WERI-Rb-1 (cell line): Measurements from ENCODE around the gene NCOR2.

Experiments used
- DNase-seq: peaks from one replicate; pipeline ENCODE4 v3.0.0-alpha.2; 2020
- H3K27ac ChIP-seq: fragments of 250-450 bp; sonication (Bioruptor Pico); 2 replicates; pipeline ENCODE4 v1.5.1; 2020; ENCODE audit warnings: mild to moderate bottlenecking, moderate library complexity
- H3K27me3 ChIP-seq: fragments of 250-450 bp; sonication (Bioruptor Pico); 2 replicates; pipeline ENCODE4 v1.5.1; 2021; ENCODE audit warnings: mild to moderate bottlenecking, low read depth, moderate library complexity; ENCODE audit not compliant: insufficient read depth, severe bottlenecking
- H3K36me3 ChIP-seq: fragments of 250-450 bp; sonication (Bioruptor Pico); 2 replicates; pipeline ENCODE4 v1.5.1; 2020; ENCODE audit warnings: mild to moderate bottlenecking, moderate library complexity
- H3K4me3 ChIP-seq: 2 replicates; pipeline ENCODE4 v1.5.1; 2011; ENCODE audit warnings: low read depth, mild to moderate bottlenecking, control low read depth, low read length
- H3K9me3 ChIP-seq: fragments of 250-450 bp; sonication (Bioruptor Pico); 2 replicates; pipeline ENCODE4 v1.5.1; 2021; ENCODE audit warnings: mild to moderate bottlenecking, moderate library complexity; ENCODE audit not compliant: severe bottlenecking
- TF ChIP-seq, protein P1 (sequence below): IDR thresholded peaks from 2 replicates; pipeline ENCODE4 v1.5.1; 2011; ENCODE audit warnings: low read depth, mild to moderate bottlenecking, control low read depth, inconsistent platforms, low read length

NCOR2 gene

GRCh38 chr12:124611559-124612409, 44.4 kb upstream of the NCOR2 start:
- no peak for DNase-seq
- TF ChIP-seq, protein P1, sequence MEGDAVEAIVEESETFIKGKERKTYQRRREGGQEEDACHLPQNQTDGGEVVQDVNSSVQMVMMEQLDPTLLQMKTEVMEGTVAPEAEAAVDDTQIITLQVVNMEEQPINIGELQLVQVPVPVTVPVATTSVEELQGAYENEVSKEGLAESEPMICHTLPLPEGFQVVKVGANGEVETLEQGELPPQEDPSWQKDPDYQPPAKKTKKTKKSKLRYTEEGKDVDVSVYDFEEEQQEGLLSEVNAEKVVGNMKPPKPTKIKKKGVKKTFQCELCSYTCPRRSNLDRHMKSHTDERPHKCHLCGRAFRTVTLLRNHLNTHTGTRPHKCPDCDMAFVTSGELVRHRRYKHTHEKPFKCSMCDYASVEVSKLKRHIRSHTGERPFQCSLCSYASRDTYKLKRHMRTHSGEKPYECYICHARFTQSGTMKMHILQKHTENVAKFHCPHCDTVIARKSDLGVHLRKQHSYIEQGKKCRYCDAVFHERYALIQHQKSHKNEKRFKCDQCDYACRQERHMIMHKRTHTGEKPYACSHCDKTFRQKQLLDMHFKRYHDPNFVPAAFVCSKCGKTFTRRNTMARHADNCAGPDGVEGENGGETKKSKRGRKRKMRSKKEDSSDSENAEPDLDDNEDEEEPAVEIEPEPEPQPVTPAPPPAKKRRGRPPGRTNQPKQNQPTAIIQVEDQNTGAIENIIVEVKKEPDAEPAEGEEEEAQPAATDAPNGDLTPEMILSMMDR, result no peak
- H3K27ac ChIP-seq, result no peak overlapping the region
- H3K9me3 ChIP-seq, result peaks cover 9% of the 10 kb centered on the region
- H3K27me3 ChIP-seq, result no peaks in the 10 kb centered on the region
- H3K4me3 ChIP-seq, result no peak overlapping the region
- H3K36me3 ChIP-seq, result no peaks in the 10 kb centered on the region

- Histone ChIP-seq H3K9me3 (peaks cover 9% of the 10 kb centered on the region), H3K27me3 (no peaks in the 10 kb centered on the region), H3K36me3 (no peaks in the 10 kb centered on the region), H3K27ac (no peak overlapping the region), H3K4me3 (no peak overlapping the region)
- no peak for DNase-seq
- TF ChIP-seq, protein P1, result no peak
Observed at GRCh38 chr12:124610629-124611558, 43.5 kb upstream of the NCOR2 start.

DNA sequence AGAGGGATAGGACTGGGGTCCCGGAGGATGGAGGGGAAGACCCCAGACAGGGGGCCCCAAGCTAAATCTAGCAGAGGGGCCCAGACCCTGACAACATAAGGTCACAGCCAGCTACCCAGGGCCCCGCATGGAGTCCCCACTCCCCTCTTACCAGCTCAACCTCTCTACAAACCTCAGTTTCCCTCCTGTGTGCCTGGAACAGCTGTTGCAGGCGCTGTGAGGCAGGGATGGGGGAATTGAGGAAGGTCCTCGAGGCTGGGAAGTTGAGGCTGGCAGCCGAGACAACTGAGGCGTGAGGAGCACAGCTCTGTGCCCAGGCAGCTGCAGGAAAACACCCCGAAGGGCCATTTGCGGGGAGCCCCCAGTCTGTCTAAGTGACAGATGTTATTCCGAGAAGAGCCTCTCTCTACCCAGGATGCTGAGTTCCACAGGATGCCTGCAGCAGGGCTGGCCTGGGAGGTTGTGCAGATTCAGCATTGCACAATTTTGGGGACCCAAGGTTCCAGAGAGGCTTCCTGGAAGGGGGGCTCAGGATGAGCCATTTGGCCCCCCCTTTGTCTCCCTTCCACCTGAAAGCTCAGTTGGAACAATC, 42.7 kb upstream of the NCOR2 start:
- H3K9me3 ChIP-seq, result peaks cover 9% of the 10 kb centered on the region
- no peak overlapping the region for H3K4me3 ChIP-seq
- H3K27me3 ChIP-seq, result no peaks in the 10 kb centered on the region
- TF ChIP-seq, protein P1, result no peak
- H3K36me3 ChIP-seq, result no peaks in the 10 kb centered on the region
- no peak overlapping the region for H3K27ac ChIP-seq
- no peak for DNase-seq

DNA sequence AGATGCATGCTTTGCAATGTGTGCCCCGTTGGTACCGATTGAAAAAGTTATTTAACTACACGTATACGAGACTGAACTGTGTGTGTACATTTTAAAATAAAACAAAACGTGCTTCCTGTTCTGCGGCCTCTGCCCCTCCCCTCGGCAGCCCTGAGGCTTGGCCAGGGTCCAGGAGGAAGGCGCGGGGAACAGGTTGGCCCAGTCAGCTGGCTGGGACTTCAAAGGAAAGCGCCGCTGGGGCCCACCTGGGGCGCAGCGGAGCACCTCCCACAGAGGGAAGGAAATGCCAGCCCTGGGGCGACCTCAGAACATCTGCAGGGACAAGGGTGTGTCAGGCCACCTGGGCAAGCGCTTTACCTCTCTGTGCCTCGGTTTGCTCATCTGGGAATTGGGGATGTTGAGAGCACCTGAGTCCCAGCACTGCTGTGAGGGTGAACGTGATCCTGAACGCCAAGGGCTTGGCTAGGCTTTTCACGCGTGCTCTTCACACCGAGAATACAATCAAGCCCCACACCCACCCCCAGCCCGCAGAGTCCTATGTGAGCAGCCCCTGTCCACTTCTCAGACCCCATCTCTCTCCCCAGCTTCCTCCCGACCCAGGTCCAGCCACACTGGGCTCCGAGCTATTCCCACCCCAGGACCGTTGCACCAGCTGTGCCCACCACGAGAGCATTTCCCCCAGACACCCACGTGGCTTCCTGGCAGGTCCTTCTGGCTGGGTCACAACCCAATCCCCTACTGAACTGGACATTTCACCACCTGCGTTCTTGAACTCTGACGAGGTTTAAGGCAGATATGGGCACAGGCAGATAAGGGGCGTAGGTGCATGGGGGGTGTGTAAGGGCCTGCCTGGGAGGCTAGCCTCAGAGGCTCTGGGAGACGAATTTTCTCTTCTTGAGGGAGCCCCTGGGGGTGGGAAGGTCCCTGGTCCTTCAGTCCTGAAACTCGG, 41.9 kb upstream of the NCOR2 start:
- Histone ChIP-seq H3K36me3 (no peaks in the 10 kb centered on the region), H3K27ac (no peak overlapping the region), H3K4me3 (no peak overlapping the region), H3K27me3 (no peaks in the 10 kb centered on the region), H3K9me3 (peaks cover 5% of the 10 kb centered on the region)
- DNase-seq, result no peak
- TF ChIP-seq, protein P1, result no peak

GRCh38 chr12:124608450-124608870, 41.0 kb upstream of the NCOR2 start:
- no peak overlapping the region for H3K4me3 ChIP-seq
- TF ChIP-seq, protein P1, result no peak
- no peak overlapping the region for H3K27ac ChIP-seq
- no peaks in the 10 kb centered on the region for H3K36me3 ChIP-seq
- H3K27me3 ChIP-seq, result no peaks in the 10 kb centered on the region
- no peaks in the 10 kb centered on the region for H3K9me3 ChIP-seq
- DNase-seq, result no peak
